HUES6 (cell line): Measurements from ENCODE around the gene TNS3.

Source experiments
- H3K27ac ChIP-seq: 2 replicates; pipeline ENCODE4 v1.7.0; 2013; ENCODE audit warnings: low read depth, mild to moderate bottlenecking, low read length, inconsistent platforms
- H3K27me3 ChIP-seq: 2 replicates; pipeline ENCODE4 v1.6.1; 2013; ENCODE audit warnings: low read length; ENCODE audit not compliant: control insufficient read depth, insufficient read depth
- H3K36me3 ChIP-seq: 2 replicates; pipeline ENCODE4 v1.6.1; 2013; ENCODE audit warnings: low read length; ENCODE audit not compliant: control insufficient read depth, insufficient read depth
- H3K4me1 ChIP-seq: 2 replicates; pipeline ENCODE4 v1.6.1; 2013; ENCODE audit warnings: low read length; ENCODE audit not compliant: control insufficient read depth, insufficient read depth
- H3K4me3 ChIP-seq: 2 replicates; pipeline ENCODE4 v1.5.1; 2013; ENCODE audit warnings: low read depth, low read length
- H3K9ac ChIP-seq: one replicate; pipeline ENCODE4 v1.6.1; 2013; ENCODE audit warnings: mild to moderate bottlenecking, low read length
- H3K9me3 ChIP-seq: 2 replicates; pipeline ENCODE4 v1.6.1; 2013; ENCODE audit warnings: low read depth, low read length; ENCODE audit not compliant: control insufficient read depth, insufficient read depth

Gene TNS3

DNA sequence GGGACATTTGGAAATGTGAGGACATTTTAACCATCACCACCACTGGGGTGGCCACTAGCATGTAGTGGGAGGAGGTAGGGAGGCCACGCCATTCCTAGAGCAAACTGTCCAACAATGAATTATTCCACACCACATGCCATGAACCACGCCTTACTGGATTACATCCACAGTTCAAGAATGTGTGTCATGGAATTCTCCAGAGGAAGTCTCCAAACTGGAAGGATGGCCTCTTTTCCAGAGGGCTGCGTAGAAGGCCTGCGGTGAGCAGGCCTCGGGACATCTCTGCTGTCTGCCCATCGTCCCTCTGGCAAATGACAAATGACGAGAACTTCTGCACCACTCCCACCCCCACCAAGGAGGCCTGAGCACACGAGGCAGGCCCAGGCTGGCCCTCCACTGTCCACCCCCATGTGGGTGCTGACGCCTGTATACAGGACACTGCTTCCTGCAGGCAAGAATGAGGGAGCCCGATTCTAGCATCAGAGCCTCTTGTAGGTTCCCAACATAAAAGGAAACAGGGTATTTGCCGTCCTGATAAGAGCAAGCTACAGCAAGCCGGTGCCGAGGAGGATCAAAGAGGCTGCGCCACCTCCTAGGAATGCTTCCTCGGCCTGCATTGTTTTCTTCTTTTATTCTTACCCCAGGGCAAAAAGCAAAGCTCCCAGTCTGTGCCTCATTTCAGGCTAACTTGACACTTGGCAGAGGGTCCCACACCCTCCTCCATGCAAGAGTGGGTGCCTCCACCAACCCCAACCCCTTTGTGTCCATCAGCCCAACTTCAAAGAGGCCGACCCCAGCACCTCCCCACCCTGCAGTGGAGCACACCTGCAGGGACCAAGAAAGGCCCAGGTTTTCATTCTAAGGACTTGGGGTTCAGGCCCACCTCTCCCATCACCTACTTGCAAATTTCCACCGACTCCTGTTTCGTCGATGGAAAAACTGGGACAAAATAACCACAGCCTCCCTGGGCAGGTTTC is 23.9 kb downstream of the TNS3 start:
- Histone ChIP-seq H3K27me3 (no peaks in the 10 kb centered on the region), H3K4me1 (peaks cover 22% of the 10 kb centered on the region), H3K9me3 (no peaks in the 10 kb centered on the region; the same call in 1 of the 2 replicates), H3K27ac (peak overlapping the region; percentile 12; the same call in 1 of the 2 replicates), H3K9ac (peak overlapping the region; percentile 29), H3K4me3 (no peak overlapping the region), H3K36me3 (0 out of 2 replicates have a peak, but pooled peaks cover 5% of the 10 kb centered on the region)

DNA sequence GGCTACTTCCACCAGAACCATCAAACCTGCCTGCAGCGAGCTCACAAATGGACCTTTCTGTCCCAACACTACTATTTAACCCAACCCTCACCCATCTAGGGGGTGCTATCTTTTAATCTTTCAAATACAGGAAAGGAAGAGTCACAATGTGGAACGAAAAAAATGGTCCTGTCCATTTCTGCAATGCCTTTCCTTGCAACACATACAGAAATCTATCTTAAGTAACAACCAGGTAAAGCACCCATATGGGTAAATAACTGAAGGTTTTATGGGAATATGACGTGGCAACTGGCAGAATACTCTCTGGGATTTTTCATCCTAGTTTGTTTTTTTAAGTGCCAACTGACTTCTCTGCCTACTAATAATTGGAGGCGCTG is 24.6 kb downstream of the TNS3 start:
- Histone ChIP-seq H3K4me3 (no peak overlapping the region), H3K36me3 (0 out of 2 replicates have a peak, but pooled peaks cover 2% of the 10 kb centered on the region), H3K27ac (no peak overlapping the region; the same call in 1 of the 2 replicates), H3K27me3 (no peaks in the 10 kb centered on the region), H3K9ac (no peak overlapping the region), H3K4me1 (peaks cover 28% of the 10 kb centered on the region), H3K9me3 (no peaks in the 10 kb centered on the region; the same call in 1 of the 2 replicates)

DNA sequence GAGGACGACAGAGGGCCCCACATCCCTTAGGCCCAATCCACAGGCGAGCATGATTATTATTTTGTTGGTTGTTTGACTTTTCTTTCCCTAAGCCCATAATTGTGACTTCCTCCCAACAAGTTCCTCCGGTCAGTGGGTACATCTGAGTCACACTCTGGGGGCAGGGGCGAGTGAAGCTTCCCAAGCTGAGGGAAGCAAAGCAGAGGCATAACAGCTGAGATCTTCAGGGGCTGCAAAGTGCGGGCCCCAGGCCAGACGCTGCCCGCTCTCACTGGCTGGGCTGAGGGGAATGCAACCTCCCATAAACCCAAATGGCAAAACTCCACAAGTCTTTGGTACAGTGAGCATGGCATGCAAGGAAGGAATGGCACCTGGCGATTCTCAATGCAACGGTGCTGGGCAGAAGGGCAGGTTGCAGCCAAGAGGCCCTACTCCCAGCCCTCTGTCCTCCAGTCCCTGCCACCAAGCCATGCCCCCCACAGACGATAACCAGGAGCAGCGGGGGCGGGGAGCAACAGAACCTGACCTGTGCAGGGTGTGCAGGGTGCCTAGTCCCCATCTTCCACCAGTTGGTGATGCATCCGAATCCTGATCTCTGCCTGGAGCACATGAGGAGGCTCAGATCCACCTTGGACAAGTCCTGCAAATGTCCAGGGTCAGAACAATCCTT is 25.3 kb downstream of the TNS3 start:
- Histone ChIP-seq H3K9ac (no peak overlapping the region), H3K27ac (no peak overlapping the region), H3K9me3 (no peaks in the 10 kb centered on the region; the same call in 1 of the 2 replicates), H3K4me3 (no peak overlapping the region), H3K36me3 (0 out of 2 replicates have a peak, but pooled peaks cover 2% of the 10 kb centered on the region), H3K4me1 (peaks cover 35% of the 10 kb centered on the region), H3K27me3 (no peaks in the 10 kb centered on the region)

DNA sequence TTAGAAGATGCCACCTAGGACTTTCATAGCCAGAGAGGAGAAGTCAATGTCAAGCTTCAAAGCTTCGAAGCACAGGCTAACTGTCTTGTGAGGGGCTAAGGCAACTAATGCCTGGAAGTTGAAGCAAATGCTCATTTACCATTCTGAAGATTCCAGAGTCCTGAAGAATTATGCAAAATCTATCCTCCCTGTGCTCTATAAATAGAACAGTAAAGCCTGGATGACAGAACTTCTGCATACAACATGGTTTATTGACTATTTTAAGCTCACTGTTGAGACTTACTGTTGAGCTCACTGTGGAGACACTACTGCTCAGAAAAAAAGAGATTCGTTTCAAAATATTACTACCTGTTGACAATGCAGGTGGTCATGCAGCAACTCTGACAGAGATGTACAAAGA is 28.6 kb downstream of the TNS3 start:
- Histone ChIP-seq H3K4me1 (peaks cover 38% of the 10 kb centered on the region), H3K9ac (no peak overlapping the region), H3K27me3 (no peaks in the 10 kb centered on the region), H3K27ac (no peak overlapping the region), H3K4me3 (no peak overlapping the region), H3K36me3 (0 out of 2 replicates have a peak, but pooled peaks cover 2% of the 10 kb centered on the region), H3K9me3 (no peaks in the 10 kb centered on the region)

DNA sequence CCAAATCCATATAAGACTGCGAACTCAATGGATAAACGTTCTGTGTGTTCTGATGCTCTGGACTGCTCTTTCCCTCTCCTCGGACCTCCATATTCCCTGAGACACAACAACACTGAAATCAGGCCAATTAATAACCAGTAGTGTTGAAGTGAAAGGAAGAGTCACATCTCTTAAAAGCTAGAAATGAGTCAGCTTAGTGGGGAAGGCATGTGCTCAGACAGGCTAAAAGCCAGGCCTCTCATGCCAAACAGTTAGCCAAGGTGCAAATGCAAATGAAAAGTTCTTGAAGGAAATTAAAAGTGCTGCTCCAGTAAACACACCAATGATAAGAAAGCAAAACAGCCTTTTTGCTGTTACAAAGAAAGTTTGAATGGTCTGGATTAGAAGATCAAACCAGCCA is 29.3 kb downstream of the TNS3 start:
- Histone ChIP-seq H3K4me1 (peaks cover 32% of the 10 kb centered on the region), H3K27me3 (no peaks in the 10 kb centered on the region), H3K9ac (no peak overlapping the region), H3K27ac (no peak overlapping the region), H3K9me3 (no peaks in the 10 kb centered on the region), H3K4me3 (no peak overlapping the region), H3K36me3 (0 out of 2 replicates have a peak, but pooled peaks cover 2% of the 10 kb centered on the region)

DNA sequence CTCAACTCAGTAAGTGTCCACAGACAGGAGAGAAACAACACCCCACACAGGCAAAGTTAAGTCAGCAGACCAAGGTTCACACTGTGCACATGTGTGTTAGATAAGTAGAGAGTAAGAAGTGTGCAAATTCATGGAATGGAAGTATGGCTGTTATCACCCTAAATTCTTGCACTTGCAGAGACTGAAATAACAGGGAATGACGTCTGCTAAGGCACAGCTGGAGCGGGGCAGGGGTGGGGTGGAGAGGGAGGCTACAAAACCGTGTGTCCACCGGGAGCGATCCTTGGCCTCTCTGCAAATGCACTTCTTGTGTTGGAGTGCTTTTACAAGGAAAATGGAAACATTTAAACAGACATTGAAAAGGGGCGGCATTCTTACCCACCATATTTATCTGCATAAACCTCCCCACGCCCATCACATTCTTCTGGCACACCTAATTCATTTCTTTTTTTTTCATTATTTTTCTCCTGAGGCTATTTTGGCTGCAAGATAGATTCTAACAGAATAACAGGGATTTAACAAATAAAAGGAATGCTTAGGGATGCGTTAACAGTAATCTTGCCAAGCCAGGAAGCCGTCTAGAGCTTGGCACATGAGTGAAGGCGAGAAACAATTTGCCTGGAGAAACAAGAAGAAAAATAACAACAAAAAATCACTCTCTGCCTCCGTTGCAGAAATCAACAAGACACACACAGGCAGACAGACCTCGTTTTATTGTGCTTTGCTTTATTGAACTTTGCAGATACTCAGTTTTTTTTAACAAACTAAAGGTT is 30.1 kb downstream of the TNS3 start:
- Histone ChIP-seq H3K36me3 (0 out of 2 replicates have a peak, but pooled peaks cover 2% of the 10 kb centered on the region), H3K9me3 (no peaks in the 10 kb centered on the region), H3K27ac (no peak overlapping the region), H3K27me3 (no peaks in the 10 kb centered on the region), H3K4me3 (no peak overlapping the region), H3K9ac (no peak overlapping the region), H3K4me1 (peaks cover 30% of the 10 kb centered on the region)

DNA sequence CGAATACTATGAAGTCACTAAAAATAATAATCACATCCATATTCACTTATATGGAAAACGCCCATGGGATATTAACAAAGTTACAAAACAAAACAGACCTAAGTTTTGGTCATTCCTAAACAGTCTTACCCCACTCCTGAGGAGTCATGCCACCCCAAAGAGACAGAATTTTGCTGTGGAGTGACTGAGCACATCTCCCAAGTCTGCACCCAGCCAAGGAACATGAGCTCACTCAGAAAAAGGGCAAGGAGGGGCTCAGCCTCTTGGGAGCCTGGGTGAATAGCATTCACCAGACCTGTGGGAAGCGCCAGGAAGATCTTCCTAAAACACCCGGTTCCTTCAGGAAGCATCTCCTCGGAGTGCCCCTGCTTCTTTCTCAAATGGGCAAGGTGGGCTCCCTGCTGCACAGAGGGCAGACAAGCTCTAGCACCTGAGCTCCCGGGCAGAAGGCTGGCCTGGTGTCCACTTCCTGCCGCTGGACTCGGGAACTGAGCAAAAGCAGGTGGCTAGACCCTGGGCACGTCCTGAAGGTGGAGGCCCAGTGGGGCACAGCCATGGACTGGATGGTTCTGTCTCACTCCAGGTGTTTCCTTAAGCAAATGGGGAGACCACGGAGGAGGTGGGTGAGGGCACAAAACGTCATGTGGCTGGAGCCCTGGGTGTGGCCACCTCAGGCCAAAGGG is 31.0 kb downstream of the TNS3 start:
- Histone ChIP-seq H3K9me3 (no peaks in the 10 kb centered on the region), H3K4me3 (no peak overlapping the region), H3K36me3 (0 out of 2 replicates have a peak, but pooled peaks cover 2% of the 10 kb centered on the region), H3K27me3 (no peaks in the 10 kb centered on the region), H3K27ac (no peak overlapping the region), H3K4me1 (peaks cover 27% of the 10 kb centered on the region), H3K9ac (no peak overlapping the region)

DNA sequence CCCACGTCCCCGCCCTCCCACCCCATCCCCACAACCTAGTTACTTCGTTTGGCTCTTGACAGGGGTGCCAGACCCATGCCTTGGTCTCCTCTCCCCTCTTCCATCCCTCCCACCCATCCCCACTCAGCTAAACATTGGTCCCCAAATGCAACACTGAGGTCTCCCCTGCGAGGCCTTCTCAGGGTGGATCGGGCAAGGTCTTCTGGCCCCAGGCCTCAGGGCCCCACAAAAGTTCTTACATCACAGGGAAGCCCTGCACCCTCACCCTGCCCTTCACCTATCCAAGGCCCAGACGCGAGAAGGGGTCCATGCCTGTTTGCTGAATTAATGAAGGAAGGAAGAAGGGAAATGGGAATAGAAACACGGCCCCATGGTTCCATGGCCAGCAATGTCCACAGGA is 32.0 kb downstream of the TNS3 start:
- H3K4me1 ChIP-seq = peaks cover 30% of the 10 kb centered on the region

DNA sequence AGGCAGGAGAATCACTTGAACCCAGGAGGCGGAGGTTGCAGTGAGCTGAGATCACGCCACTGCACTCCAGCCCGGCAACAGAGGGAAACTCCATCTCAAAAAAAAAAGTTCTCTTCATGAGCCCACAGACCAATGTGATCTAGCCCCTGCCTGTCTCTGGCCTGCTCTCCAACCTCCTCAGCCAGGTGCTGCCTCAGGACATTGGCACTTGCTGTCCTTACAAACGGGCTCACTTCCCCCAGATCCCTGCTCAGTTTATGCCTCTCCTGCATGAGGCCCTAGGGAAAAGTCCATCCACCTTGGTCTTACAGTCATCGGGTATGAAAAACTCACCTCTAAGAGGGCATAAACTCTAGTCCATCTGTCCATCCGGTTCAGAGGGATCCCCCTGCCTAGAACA is 32.5 kb downstream of the TNS3 start:
- Histone ChIP-seq H3K36me3 (no peaks in the 10 kb centered on the region), H3K27ac (no peak overlapping the region), H3K9me3 (no peaks in the 10 kb centered on the region), H3K4me1 (peaks cover 35% of the 10 kb centered on the region), H3K9ac (no peak overlapping the region), H3K27me3 (no peaks in the 10 kb centered on the region), H3K4me3 (no peak overlapping the region)

More for the DNA sequence above, 32.0 kb downstream of the TNS3 start:
- no peak overlapping the region for H3K27ac ChIP-seq
- no peaks in the 10 kb centered on the region for H3K36me3 ChIP-seq
- H3K9me3 ChIP-seq = no peaks in the 10 kb centered on the region
- H3K9ac ChIP-seq = no peak overlapping the region
- no peak overlapping the region for H3K4me3 ChIP-seq
- no peaks in the 10 kb centered on the region for H3K27me3 ChIP-seq

DNA sequence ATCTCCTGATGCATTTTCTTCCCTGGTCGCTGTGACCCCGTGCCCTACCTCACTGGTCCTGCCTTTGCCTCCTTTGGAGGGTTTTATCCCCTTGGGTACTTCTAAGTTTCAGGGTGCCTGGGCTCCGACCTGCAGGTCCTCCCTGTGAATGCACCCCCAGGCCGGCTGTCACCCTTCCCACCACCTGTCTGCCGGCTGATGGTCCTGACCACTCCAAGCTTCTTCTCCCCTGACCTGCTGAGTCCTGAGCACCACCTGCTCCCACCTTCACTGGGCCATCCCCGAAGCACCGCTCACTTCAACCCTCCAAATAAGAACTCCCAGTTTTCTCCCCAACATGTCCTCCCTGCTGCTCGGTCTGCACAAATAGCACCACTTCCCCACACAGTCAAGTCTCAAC is 33.4 kb downstream of the TNS3 start:
- Histone ChIP-seq H3K4me3 (no peak overlapping the region), H3K27me3 (no peaks in the 10 kb centered on the region), H3K27ac (no peak overlapping the region), H3K9ac (no peak overlapping the region), H3K9me3 (no peaks in the 10 kb centered on the region), H3K4me1 (peaks cover 44% of the 10 kb centered on the region), H3K36me3 (no peaks in the 10 kb centered on the region)
